HG03521 (cell line): Measurements from ENCODE around the gene PIGX.
"Not testable (repeated sequence)": the region's sequence is repeated elsewhere in the genome, so short reads cannot be mapped to it uniquely, and the experiment has no call there.

Experiments
- ATAC-seq: cut with Tn5 transposase; IDR thresholded peaks from one replicate; pipeline ENCODE4 v1.9.1; 2021; ENCODE audit warnings: mild to moderate bottlenecking, moderate library complexity; ENCODE audit not compliant: unreplicated experiment

PIGX gene

GRCh38 chr3:196700801-196701200 lies 11.4 kb upstream of the PIGX start:
- ATAC-seq, result no peak

DNA sequence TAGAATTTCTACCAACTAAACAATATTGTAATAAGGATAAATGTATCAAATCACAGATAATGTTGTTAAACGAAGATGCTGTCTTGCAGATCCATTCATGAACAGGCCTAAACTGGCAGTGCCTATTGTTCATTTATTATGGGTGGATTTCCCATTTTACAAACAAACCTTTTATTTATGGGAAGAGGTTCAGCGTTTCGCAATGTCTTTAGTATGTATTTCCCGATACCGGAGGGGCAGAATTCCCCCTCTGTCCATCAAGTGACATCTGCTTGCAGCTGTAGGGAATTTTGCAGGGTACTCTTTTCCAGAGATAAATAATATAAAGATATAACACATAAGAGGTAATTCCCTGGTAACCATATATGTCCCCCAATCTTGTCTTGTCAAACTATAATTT lies 5.8 kb upstream of the PIGX start:
- no peak for ATAC-seq

DNA sequence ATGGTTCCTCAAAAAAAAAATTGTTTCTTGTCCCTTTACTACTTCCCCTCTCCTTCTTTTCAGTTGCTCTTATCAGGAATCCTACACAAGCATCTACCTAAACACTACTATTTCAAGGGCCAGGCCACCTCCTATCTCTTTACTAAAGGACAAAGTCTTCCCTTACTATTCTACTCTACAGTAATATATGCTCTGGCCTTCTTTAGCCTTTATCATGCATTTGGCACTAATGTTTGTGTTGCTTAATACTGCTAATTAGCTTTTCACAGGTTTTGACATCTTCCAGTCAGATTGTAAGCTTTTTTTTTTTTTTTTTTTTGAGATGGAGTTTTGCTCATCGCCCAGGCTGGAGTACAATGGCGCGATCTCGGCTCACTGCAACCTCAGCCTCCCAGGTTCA lies 5.4 kb upstream of the PIGX start:
- no peak for ATAC-seq

- no peak for ATAC-seq
Measured at GRCh38 chr3:196707566-196707965, 4.6 kb upstream of the PIGX start.

DNA sequence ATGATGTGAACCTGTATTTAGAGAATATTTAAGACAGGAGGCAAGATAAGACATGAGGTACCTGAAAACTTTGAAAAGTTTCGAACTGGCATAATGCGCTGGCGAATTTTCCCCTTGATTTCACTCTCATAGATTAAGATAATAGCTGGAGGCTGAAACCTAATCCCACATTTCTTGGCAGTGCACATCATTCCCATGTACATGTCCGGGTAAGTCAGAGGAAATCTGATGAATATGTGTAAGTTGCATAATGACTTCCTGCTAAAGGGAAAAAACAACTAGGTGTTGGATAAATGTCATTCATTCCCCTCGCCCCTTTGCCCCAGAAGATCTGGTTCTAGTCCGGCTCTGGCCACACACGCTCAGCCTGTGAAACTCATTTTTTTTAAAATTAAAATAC lies 3.7 kb upstream of the PIGX start:
- ATAC-seq, result no peak

DNA sequence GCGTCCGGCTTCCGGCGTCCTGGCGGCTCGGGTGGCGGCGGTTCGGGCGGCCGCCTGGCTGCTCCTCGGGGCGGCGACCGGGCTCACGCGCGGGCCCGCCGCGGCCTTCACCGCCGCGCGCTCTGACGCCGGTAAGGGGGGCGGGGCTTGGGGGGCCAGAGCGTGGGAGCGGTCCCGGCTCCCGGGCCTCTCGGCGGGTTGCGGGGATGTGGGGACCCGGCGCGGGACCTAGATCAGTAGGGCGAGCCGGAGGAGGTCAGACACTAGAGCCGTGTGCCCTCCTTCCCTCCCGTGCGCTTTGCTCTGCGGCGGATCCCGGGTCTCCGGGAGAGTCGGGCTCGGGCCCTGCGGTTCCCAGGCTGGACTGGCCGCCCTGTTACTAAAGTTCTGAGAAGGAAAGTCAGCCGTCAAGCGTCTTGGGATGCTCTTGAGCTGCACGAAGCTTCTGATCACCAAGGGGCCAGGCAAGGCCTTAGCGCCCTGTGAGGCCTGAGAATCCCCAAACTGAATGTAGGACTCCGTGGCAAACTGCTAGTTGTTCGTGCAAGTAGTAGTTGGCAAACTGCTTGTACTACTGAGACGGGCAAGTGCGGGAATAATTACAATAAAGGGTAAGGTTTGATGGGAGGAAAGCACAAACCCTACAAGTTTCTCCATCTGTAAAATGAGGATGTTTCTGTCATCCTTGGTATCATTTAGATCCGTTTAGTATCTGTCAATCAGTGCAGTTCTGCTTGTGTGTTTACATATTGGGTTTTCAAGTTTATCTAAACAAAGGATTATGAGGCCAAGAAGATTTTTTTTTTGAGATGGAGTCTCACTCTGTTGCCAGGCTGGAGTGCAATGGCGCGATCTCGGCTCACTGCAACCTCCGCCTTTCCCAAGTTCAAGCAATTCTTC lies 587 bp downstream of the PIGX start:
- peak; percentile 52 for ATAC-seq

GRCh38 chr3:196717162-196717561 lies 5.0 kb downstream of the PIGX start:
- ATAC-seq, result not testable (repeated sequence)

DNA sequence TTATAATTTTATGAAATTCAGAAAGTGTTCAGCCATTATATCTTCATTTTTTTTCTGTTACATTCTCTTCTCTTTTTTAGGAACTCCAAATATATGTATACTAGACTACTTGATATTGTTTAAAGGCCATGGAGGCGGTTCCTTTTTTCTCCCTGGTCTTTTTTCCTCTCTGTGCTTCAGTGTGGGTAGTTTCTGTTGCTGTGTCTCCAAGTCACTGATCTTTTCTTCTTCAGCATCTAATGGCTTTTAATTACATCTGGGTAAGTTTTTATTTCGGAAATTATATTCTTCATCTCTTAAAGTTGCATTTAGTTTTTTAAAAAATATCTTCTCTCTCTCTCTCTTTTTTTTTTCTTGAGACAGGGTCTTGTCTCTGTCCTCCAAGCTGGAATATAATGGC lies 8.9 kb downstream of the PIGX start:
- ATAC-seq, result no peak

- no peak for ATAC-seq
Measured at GRCh38 chr3:196726788-196727675, 14.9 kb downstream of the PIGX start.

DNA sequence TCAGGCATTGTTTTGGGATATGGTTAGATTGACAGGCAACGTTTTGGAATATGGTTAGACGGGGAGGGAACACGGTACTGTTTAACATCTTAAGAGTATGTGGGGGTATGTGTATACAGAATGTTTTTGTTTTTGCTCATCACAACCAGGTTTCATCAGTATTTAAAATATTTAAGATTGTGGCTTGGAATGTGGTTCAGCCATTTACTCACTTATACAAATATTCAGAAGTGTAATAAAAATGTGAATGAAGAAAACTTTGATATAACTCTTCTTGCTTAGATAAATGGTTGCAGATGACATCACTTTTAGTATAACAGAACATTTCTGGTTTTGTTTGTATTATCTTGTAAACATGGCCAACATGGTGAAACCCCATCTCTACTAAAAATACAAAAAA lies 23.6 kb downstream of the PIGX start:
- no peak for ATAC-seq

- no peak for ATAC-seq
Measured at GRCh38 chr3:196736670-196737374, 24.6 kb downstream of the PIGX start.

DNA sequence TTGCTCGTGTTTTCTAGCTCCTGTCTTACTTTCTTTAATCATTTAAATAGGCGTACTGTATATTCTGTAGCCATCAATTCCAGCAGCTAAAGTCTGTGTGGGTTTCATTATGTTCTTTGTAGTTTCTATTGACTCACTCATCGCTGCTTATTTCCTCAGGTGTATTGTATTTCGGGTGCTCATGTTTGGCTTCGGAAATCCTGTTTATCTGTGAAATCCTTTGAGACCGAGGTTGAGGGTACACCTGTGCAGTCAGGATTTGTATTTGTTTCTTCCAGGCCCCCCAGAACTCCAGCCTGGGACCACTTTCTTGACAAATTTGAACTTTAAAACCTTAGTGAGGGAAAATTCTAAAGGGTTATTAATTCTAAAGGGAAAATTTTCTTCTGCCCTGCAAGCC lies 25.5 kb downstream of the PIGX start:
- no peak for ATAC-seq

GRCh38 chr3:196739671-196740480 lies 27.7 kb downstream of the PIGX start, which contains the start of gene PAK2:
PAK2 (plus strand) TSS chr3:196739857; CDS start chr3:196782647, 42,790 bp downstream.
- ATAC-seq, result peak; percentile 89

DNA sequence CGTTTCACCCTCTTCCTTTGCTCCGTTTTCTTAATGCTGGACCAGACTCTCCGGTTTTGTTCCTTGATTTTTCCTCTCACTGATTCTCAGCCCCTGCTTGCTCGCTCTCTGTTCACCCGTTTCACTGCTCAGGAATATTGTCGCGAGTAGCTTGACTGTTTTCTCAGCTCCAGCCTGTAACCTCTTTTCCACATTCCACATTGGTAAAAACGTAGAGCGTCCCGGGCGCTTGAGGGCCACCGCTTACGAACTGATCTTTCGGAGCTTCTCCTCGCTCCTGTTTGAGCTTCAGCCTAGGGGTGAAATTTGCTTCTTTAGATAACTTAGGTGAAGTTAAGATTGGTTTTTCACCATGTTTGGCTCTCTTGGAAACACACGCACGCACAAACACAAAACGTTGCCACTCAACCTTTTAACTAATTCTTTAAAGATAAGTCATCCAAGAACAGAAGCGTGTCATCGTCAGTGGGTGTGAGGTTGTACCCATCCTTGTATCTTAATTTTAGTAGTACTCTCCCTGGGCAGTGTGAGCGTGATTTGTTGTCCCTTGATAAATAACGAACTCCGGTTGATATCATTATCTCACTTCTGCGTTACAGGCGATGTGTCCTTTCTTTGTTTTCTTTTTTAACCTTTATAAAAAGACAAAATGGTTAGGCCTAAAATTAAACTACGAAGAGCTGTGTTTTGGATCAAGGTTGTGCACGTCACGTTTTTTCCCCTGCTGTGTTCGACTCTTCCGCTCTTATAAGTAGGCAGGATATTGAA lies 28.5 kb downstream of the PIGX start:
- peak; percentile 4 for ATAC-seq

DNA sequence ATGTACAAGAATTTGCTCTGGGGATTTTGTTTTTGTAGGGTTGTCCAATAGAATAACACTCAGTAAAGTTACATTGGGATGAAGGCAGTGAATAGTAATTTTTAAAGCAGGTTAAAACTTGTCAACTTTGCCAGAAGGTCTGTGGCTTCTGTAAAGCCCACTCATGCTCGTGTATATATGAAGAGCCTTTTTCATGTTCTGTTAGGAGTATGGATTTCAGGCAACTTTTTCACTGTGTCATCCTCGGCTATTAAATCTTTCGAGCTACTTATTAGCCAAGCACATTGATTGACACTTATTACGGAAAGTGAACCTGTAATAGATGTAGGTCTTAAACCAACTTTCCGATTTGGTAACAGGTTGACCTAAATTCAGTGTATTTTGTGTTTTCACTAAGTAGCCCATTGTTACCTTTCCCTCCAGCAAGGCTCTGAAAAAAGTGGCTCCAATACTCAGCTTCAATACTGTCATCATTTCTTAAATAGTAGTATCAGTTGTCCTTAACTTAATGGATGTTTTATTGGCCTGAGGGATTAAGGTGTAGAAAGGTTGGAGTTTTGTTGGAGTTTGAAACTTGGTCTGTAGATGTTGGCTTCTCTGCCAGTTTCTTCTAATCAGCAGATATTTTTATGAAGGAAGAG lies 29.2 kb downstream of the PIGX start:
- no peak for ATAC-seq

DNA sequence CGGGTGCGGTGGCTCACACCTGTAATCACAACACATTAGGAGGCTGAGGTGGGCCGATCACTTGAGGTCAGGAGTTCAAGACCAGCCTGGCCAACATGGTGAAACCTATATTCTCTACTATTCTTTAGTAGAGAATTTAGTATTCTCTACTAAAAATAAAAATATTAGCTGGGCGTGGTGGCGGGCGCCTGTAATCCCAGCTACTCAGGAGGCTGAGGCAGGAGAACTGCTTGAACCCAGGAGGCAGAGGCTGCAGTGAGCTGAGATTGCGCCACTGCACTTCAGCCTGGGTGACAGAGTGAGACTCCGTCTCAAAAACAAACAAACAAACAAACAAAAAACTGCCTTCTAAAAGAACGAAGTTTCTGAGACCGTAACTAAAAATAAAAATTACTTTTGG lies 31.4 kb downstream of the PIGX start:
- not testable (repeated sequence) for ATAC-seq

GRCh38 chr3:196749125-196749524 lies 36.9 kb downstream of the PIGX start:
- ATAC-seq, result no peak

DNA sequence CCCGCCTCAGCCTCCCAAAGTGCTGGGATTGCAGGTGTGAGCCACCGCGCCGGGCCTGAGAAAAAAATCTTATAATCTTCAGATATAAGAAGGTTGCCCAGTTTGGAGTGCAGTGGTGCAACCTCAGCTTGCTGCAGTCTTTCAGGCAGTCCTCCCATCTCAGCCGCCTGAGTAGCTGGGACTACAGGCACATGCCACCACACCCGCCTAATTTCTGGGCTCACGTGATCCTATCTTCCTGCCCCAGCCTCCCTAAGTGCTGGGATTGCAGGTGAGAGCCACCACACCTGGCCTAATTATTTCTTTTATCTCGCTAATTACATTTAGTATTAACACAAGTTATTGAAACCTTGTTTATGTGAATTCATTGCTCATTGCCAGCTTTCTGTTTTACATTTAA lies 41.0 kb downstream of the PIGX start:
- ATAC-seq, result no peak
